GM23338 (cell line): ENCODE data around the gene WDR35. TPM values are rescaled to one million over a fixed set of nuclear protein-coding genes. Genes with fewer than 3 reads are reported as not detected.

Experiments used
- ATAC-seq: fragments of 200-7000 bp; cut with Tn5 transposase; 3 replicates; pipeline ENCODE4 v1.9.1; 2020
- DNase-seq: peaks from one replicate; pipeline ENCODE4 v3.0.0-alpha.2; 2015; ENCODE audit warnings: low spot score
- H2AFZ ChIP-seq: fragments of 200-600 bp; sonication (generic); 2 replicates; pipeline ENCODE4 v1.8.0; 2016; ENCODE audit warnings: antibody characterized with exemption, mild to moderate bottlenecking, moderate library complexity
- H3F3A ChIP-seq: fragments of 200-600 bp; sonication (generic); replicated peaks from 2 replicates; pipeline ENCODE4 v1.8.0; 2017; ENCODE audit warnings: antibody characterized with exemption, mixed run types, low read depth
- H3K27ac ChIP-seq: fragments of 200-600 bp; sonication (generic); 2 replicates; pipeline ENCODE4 v1.6.1; 2016; ENCODE audit warnings: low read depth
- H3K27me3 ChIP-seq: fragments of 200-600 bp; sonication (generic); 2 replicates; pipeline ENCODE4 v1.8.0; 2016; ENCODE audit warnings: mild to moderate bottlenecking, mixed run types, moderate library complexity; ENCODE audit not compliant: insufficient read depth
- H3K36me3 ChIP-seq: fragments of 200-600 bp; sonication (generic); 2 replicates; pipeline ENCODE4 v1.8.0; 2016; ENCODE audit warnings: mild to moderate bottlenecking; ENCODE audit not compliant: insufficient read depth
- H3K4me1 ChIP-seq: fragments of 200-600 bp; sonication (generic); 2 replicates; pipeline ENCODE4 v1.8.0; 2016; ENCODE audit warnings: mild to moderate bottlenecking, moderate library complexity; ENCODE audit not compliant: insufficient read depth
- H3K4me2 ChIP-seq: fragments of 200-600 bp; sonication (generic); 2 replicates; pipeline ENCODE4 v1.7.1; 2017; ENCODE audit warnings: mixed run types
- H3K4me3 ChIP-seq: fragments of 200-600 bp; sonication (generic); 2 replicates; pipeline ENCODE4 v1.6.1; 2016; ENCODE audit warnings: mixed run types
- H3K79me2 ChIP-seq: fragments of 200-600 bp; sonication (generic); replicated peaks from 2 replicates; pipeline ENCODE4 v1.8.0; 2017; ENCODE audit warnings: mild to moderate bottlenecking; ENCODE audit not compliant: insufficient read depth
- H3K9me2 ChIP-seq: fragments of 200-600 bp; sonication (generic); 2 replicates; pipeline ENCODE4 v1.8.0; 2017; ENCODE audit not compliant: insufficient read depth
- H4K20me1 ChIP-seq: fragments of 200-600 bp; sonication (generic); replicated peaks from 2 replicates; pipeline ENCODE4 v1.8.0; 2017; ENCODE audit warnings: mild to moderate bottlenecking; ENCODE audit not compliant: insufficient read depth
- H3K27ac Mint-ChIP-seq: 2 replicates; pipeline ENCODE4 v1.8.0; 2020; ENCODE audit warnings: inconsistent platforms, mild to moderate bottlenecking, moderate library complexity, mixed read lengths
- H3K27me3 Mint-ChIP-seq: 3 replicates; pipeline ENCODE4 v1.8.0; 2022; ENCODE audit warnings: low read depth, mild to moderate bottlenecking, moderate library complexity, mixed read lengths, inconsistent platforms; ENCODE audit not compliant: insufficient read depth, poor library complexity
- H3K36me3 Mint-ChIP-seq: 3 replicates; pipeline ENCODE4 v1.8.0; 2021; ENCODE audit warnings: low read depth, mild to moderate bottlenecking, inconsistent platforms, moderate library complexity, mixed read lengths
- H3K4me1 Mint-ChIP-seq: 3 replicates; pipeline ENCODE4 v1.8.0; 2020; ENCODE audit warnings: mild to moderate bottlenecking, inconsistent platforms, mixed read lengths
- H3K4me3 Mint-ChIP-seq: 3 replicates; pipeline ENCODE4 v1.8.0; 2021; ENCODE audit warnings: moderate library complexity, mild to moderate bottlenecking, inconsistent platforms, mixed read lengths
- H3K9me3 Mint-ChIP-seq: 3 replicates; pipeline ENCODE4 v1.8.0; 2020; ENCODE audit warnings: moderate library complexity, mild to moderate bottlenecking, inconsistent platforms, mixed read lengths
- CREB1 ChIP-seq: fragments of 250-450 bp; sonication (Bioruptor Pico); IDR thresholded peaks from 2 replicates; pipeline ENCODE4 v1.5.0; 2020; ENCODE audit warnings: low read depth, mild to moderate bottlenecking, moderate library complexity
- EZH2 ChIP-seq: fragments of 200-600 bp; sonication (generic); IDR thresholded peaks from one replicate; pipeline ENCODE4 v1.8.0; 2017; ENCODE audit warnings: antibody characterized with exemption, mild to moderate bottlenecking, low read depth; ENCODE audit not compliant: unreplicated experiment
- EZH2phosphoT487 ChIP-seq: fragments of 200-600 bp; sonication (generic); IDR thresholded peaks from one replicate; pipeline ENCODE4 v1.8.1; 2018; ENCODE audit warnings: antibody characterized with exemption; ENCODE audit not compliant: unreplicated experiment
- JUNB ChIP-seq: IDR thresholded peaks from one replicate; pipeline ENCODE4 v1.6.1; 2016; ENCODE audit warnings: antibody characterized with exemption; ENCODE audit not compliant: unreplicated experiment
- NANOG ChIP-seq: IDR thresholded peaks from 2 replicates; pipeline ENCODE4 v1.6.1; 2016; ENCODE audit warnings: antibody characterized with exemption, borderline replicate concordance
- POLR2AphosphoS5 ChIP-seq: IDR thresholded peaks from 2 replicates; pipeline ENCODE4 v1.6.1; 2016; ENCODE audit warnings: antibody characterized with exemption, low read depth
- STAT1 ChIP-seq: IDR thresholded peaks from one replicate; pipeline ENCODE4 v1.6.1; 2016; ENCODE audit warnings: antibody characterized with exemption; ENCODE audit not compliant: unreplicated experiment
- ZNF114 ChIP-seq: fragments of 250-450 bp; sonication (Bioruptor Pico); IDR thresholded peaks from 2 replicates; pipeline ENCODE4 v1.5.0; 2020; ENCODE audit warnings: mild to moderate bottlenecking, moderate library complexity
- ZNF331 ChIP-seq: fragments of 250-450 bp; sonication (Bioruptor Pico); IDR thresholded peaks from 2 replicates; pipeline ENCODE4 v1.5.0; 2020; ENCODE audit warnings: low read depth, mild to moderate bottlenecking, moderate library complexity
- polyA plus RNA-seq: library from polyadenylated mRNA; unstranded; fragments of >200 nt; fragmentation: Nextera tagmentation; extraction: Ambion mirVana; gene quantifications from 2 replicates; pipeline ENCODE4 v1.2.1, GENCODE V29; 2016
- total RNA-seq: library from RNA; depleted of rRNA; stranded (reverse); fragments of >200 nt; shearing (Covaris generic); gene quantifications from 2 replicates; pipeline ENCODE4 v1.2.3, GENCODE V29; 2014
- TF ChIP-seq, protein P1 (sequence below): IDR thresholded peaks from one replicate; pipeline ENCODE4 v1.6.1; 2018; ENCODE audit warnings: antibody characterized with exemption; ENCODE audit not compliant: unreplicated experiment
- TF ChIP-seq, protein P2 (sequence below), 2 experiments: fragments of 200-600 bp in 1 of 2; sonication (generic) in 1 of 2; conservative IDR thresholded peaks; 2 replicates each; pipeline versions ENCODE4 v1.5.1 to v1.6.1; 2016 to 2017; ENCODE audit warnings: antibody characterized with exemption in 2 of 2, low read depth in 2 of 2, mild to moderate bottlenecking in 2 of 2, moderate library complexity in 1 of 2
- TF ChIP-seq, protein P3 (sequence below): fragments of 250-450 bp; sonication (Bioruptor Pico); IDR thresholded peaks from 2 replicates; pipeline ENCODE4 v1.5.0; 2020; ENCODE audit warnings: mild to moderate bottlenecking, moderate library complexity
- TF ChIP-seq, protein P4 (sequence below): IDR thresholded peaks from 2 replicates; pipeline ENCODE4 v1.6.1; 2016; ENCODE audit warnings: antibody characterized with exemption

Gene WDR35
- total and polyA plus RNA-seq, 2 experiments from 2014 or later = 5.3 to 20.0 TPM

DNA sequence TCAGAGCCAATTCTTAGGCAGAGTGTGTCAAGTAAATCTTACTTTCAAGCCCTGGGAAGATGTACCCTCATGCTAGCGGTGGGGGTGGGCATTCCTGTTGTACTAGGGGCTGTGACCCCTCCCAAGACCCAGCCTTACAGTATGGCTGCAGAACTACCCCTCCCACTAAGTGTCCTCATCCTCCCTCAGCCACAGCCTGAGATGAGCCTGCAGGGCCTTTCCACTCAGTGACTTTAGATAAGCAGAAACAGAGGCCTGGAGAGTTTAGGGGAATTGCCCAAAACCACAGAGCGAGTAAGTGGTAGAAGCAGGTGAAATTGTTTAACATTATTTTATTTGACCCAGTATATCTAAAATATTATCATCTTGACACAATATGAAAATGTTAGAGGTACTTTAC, 124.8 kb downstream of the WDR35 start:
- Histone ChIP-seq H3K9me2 (no peaks in the 10 kb centered on the region), H3K27me3 (peaks cover 27% of the 10 kb centered on the region), H3K79me2 (no peaks in the 10 kb centered on the region), H2AFZ (no peak overlapping the region), H3K4me2 (no peak overlapping the region), H3F3A (0 out of 2 replicates have a peak, but pooled peaks cover 3% of the 10 kb centered on the region), H4K20me1 (no peaks in the 10 kb centered on the region), H3K4me3 (no peak overlapping the region), H3K27ac (no peak overlapping the region), H3K36me3 (no peaks in the 10 kb centered on the region), H3K4me1 (no peaks in the 10 kb centered on the region; the same call in 1 of the 2 replicates)
- Mint-ChIP-seq H3K27ac (no peak overlapping the region), H3K4me1 (peaks cover 8% of the 10 kb centered on the region; the same call in 2 of the 3 replicates), H3K36me3 (no peaks in the 10 kb centered on the region), H3K9me3 (no peaks in the 10 kb centered on the region), H3K27me3 (peaks cover 34% of the 10 kb centered on the region), H3K4me3 (no peak overlapping the region)
- DNase-seq (no peak), ATAC-seq (no peak)
- no peak for TF ChIP-seq ZNF331 (CRISPR knock-in tag)
- TF ChIP-seq, protein P1, sequence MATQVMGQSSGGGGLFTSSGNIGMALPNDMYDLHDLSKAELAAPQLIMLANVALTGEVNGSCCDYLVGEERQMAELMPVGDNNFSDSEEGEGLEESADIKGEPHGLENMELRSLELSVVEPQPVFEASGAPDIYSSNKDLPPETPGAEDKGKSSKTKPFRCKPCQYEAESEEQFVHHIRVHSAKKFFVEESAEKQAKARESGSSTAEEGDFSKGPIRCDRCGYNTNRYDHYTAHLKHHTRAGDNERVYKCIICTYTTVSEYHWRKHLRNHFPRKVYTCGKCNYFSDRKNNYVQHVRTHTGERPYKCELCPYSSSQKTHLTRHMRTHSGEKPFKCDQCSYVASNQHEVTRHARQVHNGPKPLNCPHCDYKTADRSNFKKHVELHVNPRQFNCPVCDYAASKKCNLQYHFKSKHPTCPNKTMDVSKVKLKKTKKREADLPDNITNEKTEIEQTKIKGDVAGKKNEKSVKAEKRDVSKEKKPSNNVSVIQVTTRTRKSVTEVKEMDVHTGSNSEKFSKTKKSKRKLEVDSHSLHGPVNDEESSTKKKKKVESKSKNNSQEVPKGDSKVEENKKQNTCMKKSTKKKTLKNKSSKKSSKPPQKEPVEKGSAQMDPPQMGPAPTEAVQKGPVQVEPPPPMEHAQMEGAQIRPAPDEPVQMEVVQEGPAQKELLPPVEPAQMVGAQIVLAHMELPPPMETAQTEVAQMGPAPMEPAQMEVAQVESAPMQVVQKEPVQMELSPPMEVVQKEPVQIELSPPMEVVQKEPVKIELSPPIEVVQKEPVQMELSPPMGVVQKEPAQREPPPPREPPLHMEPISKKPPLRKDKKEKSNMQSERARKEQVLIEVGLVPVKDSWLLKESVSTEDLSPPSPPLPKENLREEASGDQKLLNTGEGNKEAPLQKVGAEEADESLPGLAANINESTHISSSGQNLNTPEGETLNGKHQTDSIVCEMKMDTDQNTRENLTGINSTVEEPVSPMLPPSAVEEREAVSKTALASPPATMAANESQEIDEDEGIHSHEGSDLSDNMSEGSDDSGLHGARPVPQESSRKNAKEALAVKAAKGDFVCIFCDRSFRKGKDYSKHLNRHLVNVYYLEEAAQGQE = no peak
- TF ChIP-seq, protein P2, sequence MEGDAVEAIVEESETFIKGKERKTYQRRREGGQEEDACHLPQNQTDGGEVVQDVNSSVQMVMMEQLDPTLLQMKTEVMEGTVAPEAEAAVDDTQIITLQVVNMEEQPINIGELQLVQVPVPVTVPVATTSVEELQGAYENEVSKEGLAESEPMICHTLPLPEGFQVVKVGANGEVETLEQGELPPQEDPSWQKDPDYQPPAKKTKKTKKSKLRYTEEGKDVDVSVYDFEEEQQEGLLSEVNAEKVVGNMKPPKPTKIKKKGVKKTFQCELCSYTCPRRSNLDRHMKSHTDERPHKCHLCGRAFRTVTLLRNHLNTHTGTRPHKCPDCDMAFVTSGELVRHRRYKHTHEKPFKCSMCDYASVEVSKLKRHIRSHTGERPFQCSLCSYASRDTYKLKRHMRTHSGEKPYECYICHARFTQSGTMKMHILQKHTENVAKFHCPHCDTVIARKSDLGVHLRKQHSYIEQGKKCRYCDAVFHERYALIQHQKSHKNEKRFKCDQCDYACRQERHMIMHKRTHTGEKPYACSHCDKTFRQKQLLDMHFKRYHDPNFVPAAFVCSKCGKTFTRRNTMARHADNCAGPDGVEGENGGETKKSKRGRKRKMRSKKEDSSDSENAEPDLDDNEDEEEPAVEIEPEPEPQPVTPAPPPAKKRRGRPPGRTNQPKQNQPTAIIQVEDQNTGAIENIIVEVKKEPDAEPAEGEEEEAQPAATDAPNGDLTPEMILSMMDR (conservative IDR thresholded peaks at IDR 0.05; ENCODE audit: low read depth in 2 of 2) = no peak
- TF ChIP-seq EZH2phosphoT487 = no peak
- no peak for TF ChIP-seq NANOG
- TF ChIP-seq, protein P3, sequence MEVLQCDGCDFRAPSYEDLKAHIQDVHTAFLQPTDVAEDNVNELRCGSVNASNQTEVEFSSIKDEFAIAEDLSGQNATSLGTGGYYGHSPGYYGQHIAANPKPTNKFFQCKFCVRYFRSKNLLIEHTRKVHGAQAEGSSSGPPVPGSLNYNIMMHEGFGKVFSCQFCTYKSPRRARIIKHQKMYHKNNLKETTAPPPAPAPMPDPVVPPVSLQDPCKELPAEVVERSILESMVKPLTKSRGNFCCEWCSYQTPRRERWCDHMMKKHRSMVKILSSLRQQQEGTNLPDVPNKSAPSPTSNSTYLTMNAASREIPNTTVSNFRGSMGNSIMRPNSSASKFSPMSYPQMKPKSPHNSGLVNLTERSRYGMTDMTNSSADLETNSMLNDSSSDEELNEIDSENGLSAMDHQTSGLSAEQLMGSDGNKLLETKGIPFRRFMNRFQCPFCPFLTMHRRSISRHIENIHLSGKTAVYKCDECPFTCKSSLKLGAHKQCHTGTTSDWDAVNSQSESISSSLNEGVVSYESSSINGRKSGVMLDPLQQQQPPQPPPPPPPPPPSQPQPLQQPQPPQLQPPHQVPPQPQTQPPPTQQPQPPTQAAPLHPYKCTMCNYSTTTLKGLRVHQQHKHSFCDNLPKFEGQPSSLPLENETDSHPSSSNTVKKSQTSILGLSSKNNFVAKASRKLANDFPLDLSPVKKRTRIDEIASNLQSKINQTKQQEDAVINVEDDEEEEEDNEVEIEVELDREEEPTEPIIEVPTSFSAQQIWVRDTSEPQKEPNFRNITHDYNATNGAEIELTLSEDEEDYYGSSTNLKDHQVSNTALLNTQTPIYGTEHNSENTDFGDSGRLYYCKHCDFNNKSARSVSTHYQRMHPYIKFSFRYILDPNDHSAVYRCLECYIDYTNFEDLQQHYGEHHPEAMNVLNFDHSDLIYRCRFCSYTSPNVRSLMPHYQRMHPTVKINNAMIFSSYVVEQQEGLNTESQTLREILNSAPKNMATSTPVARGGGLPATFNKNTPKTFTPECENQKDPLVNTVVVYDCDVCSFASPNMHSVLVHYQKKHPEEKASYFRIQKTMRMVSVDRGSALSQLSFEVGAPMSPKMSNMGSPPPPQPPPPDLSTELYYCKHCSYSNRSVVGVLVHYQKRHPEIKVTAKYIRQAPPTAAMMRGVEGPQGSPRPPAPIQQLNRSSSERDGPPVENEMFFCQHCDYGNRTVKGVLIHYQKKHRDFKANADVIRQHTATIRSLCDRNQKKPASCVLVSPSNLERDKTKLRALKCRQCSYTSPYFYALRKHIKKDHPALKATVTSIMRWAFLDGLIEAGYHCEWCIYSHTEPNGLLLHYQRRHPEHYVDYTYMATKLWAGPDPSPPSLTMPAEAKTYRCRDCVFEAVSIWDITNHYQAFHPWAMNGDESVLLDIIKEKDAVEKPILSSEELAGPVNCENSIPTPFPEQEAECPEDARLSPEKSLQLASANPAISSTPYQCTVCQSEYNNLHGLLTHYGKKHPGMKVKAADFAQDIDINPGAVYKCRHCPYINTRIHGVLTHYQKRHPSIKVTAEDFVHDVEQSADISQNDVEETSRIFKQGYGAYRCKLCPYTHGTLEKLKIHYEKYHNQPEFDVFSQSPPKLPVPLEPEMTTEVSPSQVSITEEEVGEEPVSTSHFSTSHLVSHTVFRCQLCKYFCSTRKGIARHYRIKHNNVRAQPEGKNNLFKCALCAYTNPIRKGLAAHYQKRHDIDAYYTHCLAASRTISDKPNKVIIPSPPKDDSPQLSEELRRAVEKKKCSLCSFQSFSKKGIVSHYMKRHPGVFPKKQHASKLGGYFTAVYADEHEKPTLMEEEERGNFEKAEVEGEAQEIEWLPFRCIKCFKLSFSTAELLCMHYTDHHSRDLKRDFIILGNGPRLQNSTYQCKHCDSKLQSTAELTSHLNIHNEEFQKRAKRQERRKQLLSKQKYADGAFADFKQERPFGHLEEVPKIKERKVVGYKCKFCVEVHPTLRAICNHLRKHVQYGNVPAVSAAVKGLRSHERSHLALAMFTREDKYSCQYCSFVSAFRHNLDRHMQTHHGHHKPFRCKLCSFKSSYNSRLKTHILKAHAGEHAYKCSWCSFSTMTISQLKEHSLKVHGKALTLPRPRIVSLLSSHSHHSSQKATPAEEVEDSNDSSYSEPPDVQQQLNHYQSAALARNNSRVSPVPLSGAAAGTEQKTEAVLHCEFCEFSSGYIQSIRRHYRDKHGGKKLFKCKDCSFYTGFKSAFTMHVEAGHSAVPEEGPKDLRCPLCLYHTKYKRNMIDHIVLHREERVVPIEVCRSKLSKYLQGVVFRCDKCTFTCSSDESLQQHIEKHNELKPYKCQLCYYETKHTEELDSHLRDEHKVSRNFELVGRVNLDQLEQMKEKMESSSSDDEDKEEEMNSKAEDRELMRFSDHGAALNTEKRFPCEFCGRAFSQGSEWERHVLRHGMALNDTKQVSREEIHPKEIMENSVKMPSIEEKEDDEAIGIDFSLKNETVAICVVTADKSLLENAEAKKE (CRISPR knock-in tag) = no peak
- TF ChIP-seq POLR2AphosphoS5 = no peak
- TF ChIP-seq CREB1 (CRISPR knock-in tag) = no peak
- TF ChIP-seq, protein P4, sequence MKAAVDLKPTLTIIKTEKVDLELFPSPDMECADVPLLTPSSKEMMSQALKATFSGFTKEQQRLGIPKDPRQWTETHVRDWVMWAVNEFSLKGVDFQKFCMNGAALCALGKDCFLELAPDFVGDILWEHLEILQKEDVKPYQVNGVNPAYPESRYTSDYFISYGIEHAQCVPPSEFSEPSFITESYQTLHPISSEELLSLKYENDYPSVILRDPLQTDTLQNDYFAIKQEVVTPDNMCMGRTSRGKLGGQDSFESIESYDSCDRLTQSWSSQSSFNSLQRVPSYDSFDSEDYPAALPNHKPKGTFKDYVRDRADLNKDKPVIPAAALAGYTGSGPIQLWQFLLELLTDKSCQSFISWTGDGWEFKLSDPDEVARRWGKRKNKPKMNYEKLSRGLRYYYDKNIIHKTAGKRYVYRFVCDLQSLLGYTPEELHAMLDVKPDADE = no peak
- TF ChIP-seq ZNF114 (CRISPR knock-in tag) = no peak
- no peak for TF ChIP-seq JUNB
- TF ChIP-seq EZH2 = no peak
- no peak for TF ChIP-seq STAT1
